Activated CD4-positive, alpha-beta T cell treated with anti-CD3 and anti-CD28 coated beads for 4 hours (primary cell): ENCODE data around the gene TOP1.

Experiments used
- DNase-seq, 2 donors: peaks; one replicate each; pipeline ENCODE4 v3.0.0-alpha.2; 2020

TOP1 gene

DNA sequence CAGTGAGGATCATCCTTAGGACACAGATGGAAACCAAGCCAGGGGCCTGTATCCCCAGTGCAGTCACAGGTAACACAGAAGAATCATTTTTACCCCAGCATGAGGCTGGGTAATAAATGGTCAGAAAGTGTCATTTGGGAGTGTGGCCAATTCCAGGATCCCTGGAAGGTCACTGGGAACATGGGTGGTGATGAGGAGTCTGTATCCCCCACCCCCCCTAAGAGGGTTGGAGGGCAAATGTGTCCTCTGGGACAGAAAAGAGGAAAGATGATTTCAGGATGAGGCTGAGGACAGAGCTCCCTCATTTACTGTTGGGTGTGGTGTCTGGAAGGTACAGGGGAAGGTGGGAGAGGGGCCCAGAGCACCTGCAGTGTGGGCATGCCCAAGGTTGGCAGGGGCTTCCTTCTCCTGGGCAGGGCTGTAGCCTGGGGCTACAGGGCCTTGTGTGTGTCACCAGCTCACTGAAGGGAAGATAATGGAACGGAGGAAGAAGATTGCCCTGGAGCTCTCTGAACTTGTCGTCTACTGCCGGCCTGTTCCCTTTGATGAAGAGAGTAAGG is 143.2 kb downstream of the TOP1 start:
- DNase-seq = no peak

- DNase-seq = peak; percentile 0 to 2
These were observed 143.9 kb downstream of the TOP1 start for GRCh38 chr20:41172296-41173140.

DNA sequence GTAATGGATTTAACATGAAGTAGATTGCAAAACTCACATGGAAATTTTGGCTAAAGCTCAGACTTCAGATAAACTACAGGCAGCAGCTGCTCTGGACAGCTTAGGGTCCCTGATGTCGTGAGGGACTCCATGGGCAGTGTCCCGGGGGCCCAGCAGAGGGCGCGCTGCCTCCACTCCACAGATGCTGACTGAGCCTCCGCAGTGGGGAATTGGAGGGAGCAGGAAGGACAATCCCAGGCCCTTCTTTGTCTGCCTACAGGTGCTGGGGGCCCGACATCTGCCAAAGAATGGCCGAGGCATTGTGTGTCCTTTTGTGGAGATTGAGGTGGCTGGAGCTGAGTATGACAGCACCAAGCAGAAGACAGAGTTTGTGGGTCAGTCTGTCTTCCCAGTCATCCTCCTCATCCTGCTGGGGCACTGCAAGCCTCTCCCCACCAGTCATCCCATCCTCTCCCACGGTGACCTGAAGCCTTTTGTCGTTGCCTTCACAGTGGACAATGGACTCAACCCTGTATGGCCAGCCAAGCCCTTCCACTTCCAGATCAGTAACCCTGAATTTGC is 144.6 kb downstream of the TOP1 start:
- peak; percentile 60 to 71 for DNase-seq

- DNase-seq = no peak
These were observed 145.2 kb downstream of the TOP1 start for GRCh38 chr20:41173791-41174341.
